NCI-H748 (cell line): ENCODE results near the gene FKBP2.
A peak's percentile ranks its signal among the peaks of the same experiment; 100 is the strongest.

ENCODE experiments used
- DNase-seq: peaks from one replicate; lab custom pipeline; 2025; ENCODE audit not compliant: unreplicated experiment; lab: John Stamatoyannopoulos, UW

Gene FKBP2

DNA sequence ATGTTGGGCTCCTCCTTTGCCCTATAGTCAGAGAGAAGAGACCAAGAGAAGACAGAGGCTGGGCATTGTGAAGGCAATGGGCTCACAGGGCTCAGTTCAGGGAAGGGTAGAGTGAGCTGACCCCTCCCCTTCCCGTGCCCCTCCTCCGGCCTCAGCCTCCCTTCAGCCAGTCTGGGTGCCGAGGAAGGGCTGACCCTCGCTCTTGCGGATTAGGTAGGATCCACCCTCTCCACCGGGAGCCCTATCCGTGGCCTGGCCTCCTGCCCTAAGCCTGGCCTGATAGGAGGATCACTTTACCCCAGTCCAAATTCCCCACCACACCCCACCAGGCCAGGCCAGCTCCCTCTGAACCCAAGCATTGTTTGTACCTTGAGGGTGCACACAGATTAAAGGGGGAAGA, 7.7 kb downstream of the FKBP2 start:
- DNase-seq = no peak

DNA sequence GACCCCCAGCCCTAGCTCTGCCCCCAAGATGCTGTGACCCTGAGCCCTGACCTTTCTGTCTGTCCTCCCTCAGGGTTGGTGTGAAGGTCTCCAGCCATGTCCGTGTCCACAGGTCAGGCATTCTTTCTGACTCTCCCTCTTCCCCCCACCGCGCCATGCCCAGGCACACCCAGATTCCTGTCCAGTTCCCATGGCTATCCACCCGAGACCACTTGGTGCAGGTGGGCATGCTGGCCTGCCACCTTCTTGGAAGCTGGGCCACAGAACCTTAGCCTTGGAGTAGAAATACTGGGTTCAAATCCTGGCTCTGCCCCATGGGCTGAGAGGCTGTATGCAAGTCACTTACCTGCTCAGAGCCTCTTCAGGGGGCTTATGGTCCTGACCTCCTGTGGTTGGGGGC, 8.1 kb downstream of the FKBP2 start:
- DNase-seq = no peak

DNA sequence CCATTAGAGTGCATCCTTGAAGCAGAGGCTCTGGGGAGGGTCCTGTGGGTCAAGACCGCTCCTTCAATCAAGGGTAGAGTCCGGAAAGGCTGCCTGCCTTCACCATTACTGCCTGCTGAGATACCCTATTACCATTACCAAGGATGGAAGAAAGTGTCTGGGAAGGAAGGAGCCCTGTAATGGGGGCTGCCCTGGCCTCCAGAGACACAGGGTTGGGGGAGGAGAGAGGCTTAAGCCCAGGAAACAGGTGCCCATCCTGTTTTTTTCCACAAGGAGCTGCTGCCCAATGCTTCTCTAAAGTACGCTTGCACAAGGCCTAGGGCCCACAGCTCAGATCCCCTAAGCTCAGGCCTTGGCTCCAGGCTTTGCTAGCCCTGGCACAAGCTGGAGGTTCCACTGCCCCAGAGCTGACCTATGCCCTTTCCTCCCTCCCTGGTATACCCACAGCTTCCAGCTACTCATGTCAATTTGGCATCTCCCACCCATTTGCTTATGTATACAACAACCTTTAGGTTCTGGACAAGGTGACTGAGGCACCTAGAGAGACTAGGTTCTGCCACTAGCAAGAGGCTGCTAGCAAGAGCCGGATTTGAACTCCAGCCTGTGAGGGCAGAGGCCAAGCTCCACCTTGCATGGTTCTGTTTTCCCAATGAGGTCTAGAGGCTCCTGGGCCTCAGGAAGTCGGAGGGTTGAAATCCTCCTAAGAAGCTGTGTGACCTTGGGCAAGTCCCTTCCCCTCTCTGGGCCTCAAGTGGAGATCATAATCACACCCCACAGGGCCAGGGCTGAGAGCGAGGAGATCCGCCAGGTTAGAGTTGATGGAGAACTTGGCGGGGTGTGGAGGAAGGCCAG, 8.9 kb downstream of the FKBP2 start:
- DNase-seq = no peak

DNA sequence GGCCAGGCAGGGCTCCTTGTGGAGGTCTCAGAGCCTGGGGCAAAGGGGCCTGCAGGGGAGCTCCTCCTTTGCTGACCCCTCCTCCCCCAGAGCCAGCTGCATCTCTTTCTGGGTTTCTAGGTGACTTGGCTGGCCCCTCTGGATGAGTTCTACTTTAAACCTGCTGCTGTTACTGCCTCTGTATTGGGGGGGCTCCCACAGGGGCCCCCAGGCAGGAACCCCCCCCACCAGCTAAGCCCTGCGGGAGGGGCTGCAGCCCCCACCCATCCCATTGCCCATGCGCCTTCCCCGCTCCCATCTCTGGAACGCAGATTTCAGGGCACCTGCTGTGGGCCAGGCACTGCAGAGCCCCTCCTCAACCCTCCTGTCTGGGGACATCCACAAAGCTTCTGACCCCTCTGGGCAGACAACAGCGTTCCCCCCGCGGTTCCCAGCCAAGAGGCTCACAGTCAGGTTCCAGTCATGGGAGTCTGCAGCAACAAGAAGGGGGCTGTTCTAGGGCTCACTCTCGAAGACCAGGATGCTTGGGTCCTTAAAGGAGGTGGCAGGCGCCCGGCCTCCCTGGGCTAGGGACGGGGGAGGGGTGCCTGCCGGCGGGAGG, 9.6 kb downstream of the FKBP2 start:
- peak; percentile 44 for DNase-seq

DNA sequence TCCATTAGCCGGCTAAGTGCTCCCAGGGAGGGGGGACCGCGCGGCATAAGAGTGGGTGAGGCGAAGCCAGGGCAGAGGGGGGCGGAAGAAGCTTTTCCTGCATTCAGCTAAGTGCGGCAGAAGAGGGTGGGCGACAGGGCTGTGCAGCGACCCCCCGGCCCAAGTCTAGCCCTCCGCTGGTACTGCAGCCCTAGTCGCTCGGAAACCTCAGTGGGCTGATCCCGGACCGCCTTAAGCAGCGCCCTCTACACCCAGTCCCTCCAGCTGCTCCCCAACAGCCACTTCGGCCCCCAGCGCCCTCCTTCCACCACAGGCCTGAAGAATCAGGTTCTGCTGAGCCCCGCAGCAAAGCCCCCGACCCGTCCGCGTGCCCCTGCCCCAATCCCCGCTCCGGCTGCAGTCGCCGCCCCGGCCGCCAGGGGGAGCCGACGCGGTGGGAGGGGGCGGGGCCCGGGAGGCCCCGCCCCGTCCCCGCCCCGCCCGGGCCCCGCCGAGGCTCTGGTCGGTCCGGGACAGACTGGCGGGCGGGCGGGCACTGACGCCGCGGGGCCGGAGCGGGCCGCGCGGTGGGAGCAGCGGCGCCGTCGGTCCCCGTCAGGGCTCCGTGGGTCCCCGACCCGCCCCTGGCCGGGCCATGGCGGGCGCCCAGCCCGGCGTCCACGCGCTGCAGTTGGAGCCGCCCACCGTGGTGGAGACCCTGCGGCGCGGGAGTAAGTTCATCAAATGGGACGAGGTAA, 10.3 kb downstream of the FKBP2 start, which contains the start of gene PLCB3:
Gene PLCB3 (plus strand): TSS at position 515 of the 737 bp plus-strand sequence. CDS start 120 bp downstream, at position 635.
- peak; percentile 66 for DNase-seq

GRCh38 chr11:64251753-64252002, 10.8 kb downstream of the FKBP2 start:
- DNase-seq = no peak

DNA sequence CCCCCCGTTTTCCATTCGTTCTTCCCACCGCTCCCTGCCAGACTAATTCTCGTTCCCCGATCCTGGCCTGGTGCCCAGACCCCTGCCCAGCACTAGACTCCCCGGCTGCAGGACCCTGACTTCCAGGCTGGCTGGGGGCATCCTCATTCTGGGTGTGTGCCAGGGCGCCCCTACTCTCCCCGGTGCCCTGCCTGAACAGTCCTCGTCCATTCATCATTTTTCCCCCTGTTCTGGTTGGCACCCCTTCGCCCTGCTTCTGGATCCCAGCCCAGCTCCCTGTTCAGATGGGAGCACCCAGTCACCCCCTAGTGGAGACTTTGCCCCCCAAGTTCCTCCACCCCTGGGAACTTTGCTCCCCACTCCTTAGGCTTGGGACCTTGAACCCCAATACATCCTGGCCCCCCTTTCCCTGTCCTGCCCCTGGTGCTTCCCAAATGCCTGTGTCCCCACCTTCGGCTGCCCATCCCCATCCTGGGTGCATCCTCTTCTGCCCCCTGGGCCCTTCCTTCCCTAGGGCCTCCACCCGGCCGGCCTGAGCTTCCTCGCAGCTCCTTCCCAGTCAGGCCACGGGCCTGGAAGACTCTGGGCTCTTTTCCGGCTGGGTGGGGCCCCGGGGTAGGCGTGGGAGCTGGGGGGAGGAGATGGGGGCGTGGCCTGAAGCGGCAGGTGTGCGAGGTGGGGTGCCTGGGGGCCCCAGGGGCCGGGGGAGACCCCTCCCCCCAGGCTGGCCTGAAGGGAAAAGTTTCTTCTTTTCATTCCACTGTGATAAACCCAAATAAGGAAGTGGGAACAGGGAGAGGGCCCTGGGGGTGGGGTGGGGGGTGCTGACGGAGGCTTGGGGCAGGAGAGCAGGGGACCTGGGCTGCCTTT, 11.3 kb downstream of the FKBP2 start:
- peak; percentile 42 for DNase-seq

- no peak for DNase-seq
These were observed 12.1 kb downstream of the FKBP2 start for GRCh38 chr11:64253043-64253442.

GRCh38 chr11:64253481-64253880, 12.6 kb downstream of the FKBP2 start:
- no peak for DNase-seq

DNA sequence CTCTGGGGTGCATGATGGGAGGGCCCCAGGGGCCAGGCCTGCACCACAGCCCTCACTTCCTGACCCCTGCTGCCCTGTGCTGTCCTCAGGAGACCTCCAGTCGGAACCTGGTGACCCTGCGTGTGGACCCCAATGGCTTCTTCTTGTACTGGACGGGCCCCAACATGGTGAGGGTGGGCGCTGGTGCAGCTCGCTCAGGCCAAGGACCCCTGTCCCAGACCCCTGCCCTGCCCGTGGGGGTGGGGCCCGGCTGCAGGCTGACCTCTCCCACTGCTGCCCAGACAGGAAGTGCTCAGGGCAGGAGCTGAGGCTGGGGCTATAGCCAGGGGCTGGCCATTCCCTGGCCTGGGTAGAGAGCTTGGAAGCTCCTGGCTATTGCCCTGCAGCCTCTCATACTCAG, 13.4 kb downstream of the FKBP2 start:
- no peak for DNase-seq

GRCh38 chr11:64255135-64256128, 14.5 kb downstream of the FKBP2 start:
- no peak for DNase-seq

DNA sequence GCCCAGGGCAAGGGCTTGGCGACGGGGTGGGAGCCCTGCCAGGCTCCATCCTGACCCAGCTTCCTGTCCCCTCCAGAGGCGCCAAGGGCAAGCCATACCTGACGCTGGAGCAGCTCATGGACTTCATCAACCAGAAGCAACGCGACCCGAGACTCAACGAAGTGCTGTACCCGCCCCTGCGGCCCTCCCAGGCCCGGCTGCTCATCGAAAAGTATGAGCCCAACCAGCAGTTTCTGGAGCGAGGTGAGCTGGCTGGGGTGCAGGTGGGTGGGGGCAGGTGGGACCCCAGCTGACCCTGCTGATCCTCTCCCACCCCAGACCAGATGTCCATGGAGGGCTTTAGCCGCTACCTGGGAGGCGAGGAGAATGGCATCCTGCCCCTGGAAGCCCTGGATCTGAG, 15.4 kb downstream of the FKBP2 start:
- no peak for DNase-seq

- DNase-seq = no peak
These were observed 17.5 kb downstream of the FKBP2 start for GRCh38 chr11:64258356-64258755.

- DNase-seq = no peak
These were observed 18.1 kb downstream of the FKBP2 start for GRCh38 chr11:64258946-64259532.

- no peak for DNase-seq
These were observed 18.7 kb downstream of the FKBP2 start for GRCh38 chr11:64259533-64260067.

DNA sequence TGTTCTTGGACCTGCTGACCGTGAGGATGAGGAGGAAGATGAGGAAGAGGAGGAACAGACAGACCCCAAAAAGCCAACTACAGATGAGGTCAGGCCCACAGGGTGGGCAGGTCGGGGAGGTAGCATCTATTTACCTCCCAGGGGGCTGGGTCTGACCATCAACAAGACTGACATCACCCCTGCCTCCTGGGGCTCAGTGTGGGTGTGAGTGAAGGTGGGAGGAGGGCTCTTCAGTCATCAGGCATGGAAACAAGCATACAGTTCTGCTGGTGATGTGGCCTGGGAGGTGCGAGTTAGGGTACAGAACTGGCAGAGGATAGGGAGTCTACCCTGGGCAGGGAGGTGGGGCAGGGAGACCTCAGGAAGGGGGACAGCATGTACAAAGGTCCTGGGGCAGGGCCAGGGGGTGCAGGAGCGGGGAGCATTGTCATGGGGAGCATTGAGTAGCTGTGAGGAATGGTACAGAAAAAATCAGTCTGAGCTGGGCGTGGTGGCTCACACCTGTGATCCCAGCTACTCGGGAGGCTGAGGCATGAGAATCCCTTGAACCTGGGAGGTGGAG, 19.3 kb downstream of the FKBP2 start:
- no peak for DNase-seq

DNA sequence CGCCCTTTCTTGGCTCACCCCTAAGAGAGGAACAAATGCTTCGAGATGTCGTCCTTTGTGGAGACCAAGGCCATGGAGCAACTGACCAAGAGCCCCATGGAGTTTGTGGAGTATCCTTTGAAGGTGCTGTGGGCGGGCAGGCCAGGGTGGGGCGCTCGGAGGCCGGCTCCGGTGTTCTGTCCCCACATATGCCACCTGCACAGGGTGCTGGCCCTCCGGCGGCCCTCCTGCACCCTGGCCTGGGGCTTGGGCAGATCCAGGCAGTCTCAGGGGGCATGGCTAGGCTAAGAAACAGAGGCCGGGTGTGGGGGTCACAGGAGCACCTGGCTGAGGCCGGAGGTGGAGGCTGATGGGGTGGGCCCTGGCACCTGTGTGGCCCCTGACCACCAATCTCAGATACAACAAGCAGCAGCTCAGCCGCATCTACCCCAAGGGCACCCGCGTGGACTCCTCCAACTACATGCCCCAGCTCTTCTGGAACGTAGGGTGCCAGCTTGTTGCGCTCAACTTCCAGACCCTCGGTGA, 20.7 kb downstream of the FKBP2 start:
- DNase-seq = no peak

DNA sequence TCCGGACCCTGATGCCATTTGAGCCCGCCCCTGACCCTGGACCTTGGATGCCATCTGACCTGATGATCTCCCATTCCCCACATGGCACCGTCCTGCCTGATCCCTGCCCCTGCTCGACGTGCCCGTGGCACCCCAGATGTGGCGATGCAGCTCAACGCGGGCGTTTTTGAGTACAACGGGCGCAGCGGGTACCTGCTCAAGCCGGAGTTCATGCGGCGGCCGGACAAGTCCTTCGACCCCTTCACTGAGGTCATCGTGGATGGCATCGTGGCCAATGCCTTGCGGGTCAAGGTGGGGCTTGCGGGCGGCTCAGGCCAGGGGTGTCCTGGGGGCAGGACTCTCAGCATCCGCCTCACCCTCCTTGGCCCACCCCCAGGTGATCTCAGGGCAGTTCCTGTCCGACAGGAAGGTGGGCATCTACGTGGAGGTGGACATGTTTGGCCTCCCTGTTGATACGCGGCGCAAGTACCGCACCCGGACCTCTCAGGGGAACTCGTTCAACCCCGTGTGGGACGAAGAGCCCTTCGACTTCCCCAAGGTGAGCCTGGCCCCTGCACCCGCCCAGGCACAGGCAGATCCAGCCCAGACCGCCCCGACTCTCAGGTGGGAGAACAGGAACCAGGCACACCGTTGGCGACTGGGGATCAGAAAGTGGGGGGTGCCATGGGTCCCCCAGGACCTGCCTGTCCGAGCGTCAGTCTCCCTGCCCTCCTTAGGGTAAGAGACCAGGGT, 21.5 kb downstream of the FKBP2 start:
- no peak for DNase-seq
